Lung (tissue), 12 donors: Measurements from ENCODE around the gene AK2. TPM values are rescaled to one million over a fixed set of nuclear protein-coding genes. Genes with fewer than 3 reads are reported as not detected.
"Not testable (repeated sequence)": the region's sequence is repeated elsewhere in the genome, so short reads cannot be mapped to it uniquely, and the experiment has no call there.

ENCODE experiments used
- ATAC-seq: fragments of 200-7000 bp; cut with Tn5 transposase; one replicate; pipeline ENCODE4 v1.9.1; 2020; ENCODE audit warnings: moderate number of reproducible peaks; ENCODE audit not compliant: insufficient read depth, low FRiP score
- DNase-seq, 3 donors: peaks; one replicate each; pipeline ENCODE4 v3.0.0-alpha.2; 2013 to 2017
- H3K27ac ChIP-seq, 2 donors: one replicate each; pipeline ENCODE4 v1.5.1; 2013; ENCODE audit warnings: mild to moderate bottlenecking in 2 of 2, moderate library complexity in 2 of 2, control low read depth in 1 of 2, inconsistent platforms in 1 of 2, low read depth in 1 of 2, low read length in 1 of 2
- H3K27me3 ChIP-seq, 3 donors: one replicate each; pipeline ENCODE4 v1.5.1; 2013; ENCODE audit warnings: low read length in 2 of 3; ENCODE audit not compliant: control insufficient read depth in 3 of 3, insufficient read depth in 3 of 3
- H3K36me3 ChIP-seq, 4 donors: one replicate each; pipeline ENCODE4 v1.5.1; 2013; ENCODE audit warnings: low read length in 4 of 4, mild to moderate bottlenecking in 1 of 4, moderate library complexity in 1 of 4; ENCODE audit not compliant: control insufficient read depth in 4 of 4, insufficient read depth in 4 of 4
- H3K4me1 ChIP-seq, 5 donors: one replicate each; pipeline ENCODE4 v1.5.1; 2013; ENCODE audit warnings: low read length in 5 of 5, mild to moderate bottlenecking in 2 of 5, moderate library complexity in 1 of 5; ENCODE audit not compliant: control insufficient read depth in 5 of 5, insufficient read depth in 5 of 5
- H3K4me3 ChIP-seq: one replicate; pipeline ENCODE4 v1.5.1; 2013; ENCODE audit warnings: mild to moderate bottlenecking, control low read depth, moderate library complexity
- H3K9ac ChIP-seq, 2 donors: one replicate each; pipeline ENCODE4 v1.5.1; 2013; ENCODE audit warnings: low read length in 2 of 2, control low read depth in 1 of 2; ENCODE audit not compliant: insufficient read depth in 1 of 2
- H3K9me3 ChIP-seq, 4 donors: one replicate each; pipeline ENCODE4 v1.5.1; 2013; ENCODE audit warnings: low read length in 3 of 4, mild to moderate bottlenecking in 1 of 4, moderate library complexity in 1 of 4; ENCODE audit not compliant: control insufficient read depth in 4 of 4, insufficient read depth in 3 of 4
- WGBS, 2 donors: extraction: QIAGEN DNeasy Blood & Tissue Kit; methylation state at CpG; one replicate each; pipeline ENCODE4 v1.1.7; 2013; 5-methylcytosine and 5-hydroxymethylcytosine counted together
- polyA plus RNA-seq, 2 donors: library from polyadenylated mRNA; stranded (reverse); fragments of 200-250 nt; gene quantifications; one replicate each; pipeline ENCODE4 v1.2.1, GENCODE V29; 2013
- total RNA-seq, 2 donors: library from RNA; depleted of rRNA in 1 of 2; stranded (reverse); fragments of >200 nt in 1 of 2; gene quantifications; one replicate each; pipeline ENCODE4 v1.2.1, GENCODE V29; 2014 to 2021
- TF ChIP-seq, protein P1 (sequence below): IDR thresholded peaks from 2 replicates; pipeline ENCODE4 v1.5.1; 2012; ENCODE audit warnings: mild to moderate bottlenecking; ENCODE audit errors: control extremely low read depth, extremely low read depth
- donor health status: control.
- donor health status: control.
- donor health status: Bipolar disorder and iron deficiency.
- donor health status: healthy.
- donor health status: DM: yes; HTN: yes; CAD: no.

Gene AK2
- total and polyA plus RNA-seq, 4 donors: 86.8 to 127 (median 101) TPM

- no peaks in the 10 kb centered on the region for H3K9me3 ChIP-seq
- DNase-seq (no peak), ATAC-seq (no peak)
- TF ChIP-seq, protein P1, sequence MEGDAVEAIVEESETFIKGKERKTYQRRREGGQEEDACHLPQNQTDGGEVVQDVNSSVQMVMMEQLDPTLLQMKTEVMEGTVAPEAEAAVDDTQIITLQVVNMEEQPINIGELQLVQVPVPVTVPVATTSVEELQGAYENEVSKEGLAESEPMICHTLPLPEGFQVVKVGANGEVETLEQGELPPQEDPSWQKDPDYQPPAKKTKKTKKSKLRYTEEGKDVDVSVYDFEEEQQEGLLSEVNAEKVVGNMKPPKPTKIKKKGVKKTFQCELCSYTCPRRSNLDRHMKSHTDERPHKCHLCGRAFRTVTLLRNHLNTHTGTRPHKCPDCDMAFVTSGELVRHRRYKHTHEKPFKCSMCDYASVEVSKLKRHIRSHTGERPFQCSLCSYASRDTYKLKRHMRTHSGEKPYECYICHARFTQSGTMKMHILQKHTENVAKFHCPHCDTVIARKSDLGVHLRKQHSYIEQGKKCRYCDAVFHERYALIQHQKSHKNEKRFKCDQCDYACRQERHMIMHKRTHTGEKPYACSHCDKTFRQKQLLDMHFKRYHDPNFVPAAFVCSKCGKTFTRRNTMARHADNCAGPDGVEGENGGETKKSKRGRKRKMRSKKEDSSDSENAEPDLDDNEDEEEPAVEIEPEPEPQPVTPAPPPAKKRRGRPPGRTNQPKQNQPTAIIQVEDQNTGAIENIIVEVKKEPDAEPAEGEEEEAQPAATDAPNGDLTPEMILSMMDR: no peak
- H3K27ac ChIP-seq: peak overlapping the region in 1 of 2 donors; percentile 27
- H3K4me3 ChIP-seq: no peak overlapping the region
- 81 to 84% methylated on average over 4 of the region's 4 CpGs for WGBS, 2 donors
- H3K4me1 ChIP-seq: peaks cover 0 to 9% (median 4%) of the 10 kb centered on the region in 5 donors
- H3K27me3 ChIP-seq: peaks cover 0 to 1% (median 0%) of the 10 kb centered on the region in 3 donors
- no peaks in the 10 kb centered on the region for H3K36me3 ChIP-seq
- H3K9ac ChIP-seq: no peak overlapping the region
Observed at GRCh38 chr1:32977546-32978087, 59.1 kb downstream of the AK2 start.

DNA sequence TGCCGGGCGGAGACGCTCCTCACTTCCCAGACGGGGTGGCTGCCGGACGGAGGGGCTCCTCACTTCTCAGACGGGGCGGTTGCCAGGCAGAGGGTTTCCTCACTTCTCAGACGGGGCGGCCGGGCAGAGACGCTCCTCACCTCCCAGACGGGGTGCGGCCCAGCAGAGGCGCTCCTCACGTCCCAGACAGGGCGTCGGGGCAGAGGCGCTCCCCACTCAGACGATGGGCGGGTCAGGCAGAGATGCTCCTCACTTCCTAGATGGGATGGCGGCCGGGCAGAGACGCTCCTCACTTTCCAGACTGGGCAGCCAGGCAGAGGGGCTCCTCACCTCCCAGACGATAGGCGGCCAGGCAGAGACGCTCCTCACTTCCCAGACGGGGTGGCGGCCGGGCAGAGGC lies 61.6 kb downstream of the AK2 start:
- H3K4me1 ChIP-seq, DNase-seq, H3K27ac ChIP-seq, H3K36me3 ChIP-seq, H3K4me3 ChIP-seq, H3K9me3 ChIP-seq, H3K9ac ChIP-seq, ATAC-seq: not testable (repeated sequence)
- peaks cover 0 to 15% (median 2%) of the 10 kb centered on the region in 3 donors for H3K27me3 ChIP-seq
- 97 to 99% methylated on average over 22 of the region's 30 CpGs for WGBS, 2 donors

DNA sequence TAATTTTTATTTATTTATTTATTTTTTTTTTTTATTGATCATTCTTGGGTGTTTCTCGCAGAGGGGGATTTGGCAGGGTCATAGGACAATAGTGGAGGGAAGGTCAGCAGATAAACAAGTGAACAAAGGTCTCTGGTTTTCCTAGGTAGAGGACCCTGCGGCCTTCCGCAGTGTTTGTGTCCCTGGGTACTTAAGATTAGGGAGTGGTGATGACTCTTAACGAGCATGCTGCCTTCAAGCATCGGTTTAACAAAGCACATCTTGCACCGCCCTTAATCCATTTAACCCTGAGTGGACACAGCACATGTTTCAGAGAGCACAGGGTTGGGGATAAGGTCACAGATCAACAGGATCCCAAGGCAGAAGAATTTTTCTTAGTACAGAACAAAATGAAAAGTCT lies 63.2 kb downstream of the AK2 start:
- H3K4me3 ChIP-seq, DNase-seq, H3K9ac ChIP-seq, H3K4me1 ChIP-seq, H3K27ac ChIP-seq, ATAC-seq, H3K36me3 ChIP-seq, H3K9me3 ChIP-seq: not testable (repeated sequence)
- peaks cover 0 to 17% (median 2%) of the 10 kb centered on the region in 3 donors for H3K27me3 ChIP-seq
- WGBS, 2 donors: 46 to 55% methylated on average over 3 to 4 of the region's 6 CpGs

GRCh38 chr1:32972814-32973428 lies 63.8 kb downstream of the AK2 start:
- Histone ChIP-seq H3K9me3 (no peaks in the 10 kb centered on the region), H3K27ac (peak overlapping the region in 1 of 2 donors; percentile 68), H3K4me1 (peaks cover 0 to 4% (median 0%) of the 10 kb centered on the region in 5 donors), H3K9ac (peak overlapping the region in 1 of 2 donors; percentile 40), H3K36me3 (no peaks in the 10 kb centered on the region), H3K4me3 (peak overlapping the region; percentile 41), H3K27me3 (peaks cover 0 to 19% (median 2%) of the 10 kb centered on the region in 3 donors)
- TF ChIP-seq, protein P1: no peak
- ATAC-seq: peak; percentile 69
- WGBS, 2 donors: 2% methylated on average over 58 of the region's 58 CpGs
- peak; percentile 73 to 85 (median 77) for DNase-seq
